Spleen (tissue), 7 donors: ENCODE measurements around the gene RNF128.

Source experiments
- POLR2A ChIP-seq, 3 donors: fragments of 450-650 bp; IDR thresholded peaks; one replicate each; pipeline ENCODE4 v1.5.1; 2017; ENCODE audit warnings: antibody characterized with exemption in 3 of 3, mild to moderate bottlenecking in 1 of 3
- POLR2AphosphoS5 ChIP-seq, 3 donors: sonication (generic); formaldehyde crosslinking; IDR thresholded peaks; one replicate each; pipeline ENCODE4 v1.5.1; 2017; ENCODE audit warnings: antibody characterized with exemption in 3 of 3
- TF ChIP-seq, protein P1 (sequence below), 11 experiments: fragments of 200-600 bp in 7 of 11; fragments of 450-650 bp in 4 of 11; sonication (generic) in 4 of 11; IDR thresholded peaks in 8 of 11; conservative IDR thresholded peaks in 3 of 11; 1 replicate in 7 of 11; 2 replicates in 4 of 11; pipeline versions ENCODE4 v1.4.0 to v1.8.0; 2016 to 2021; ENCODE audit warnings: antibody characterized with exemption in 11 of 11, inconsistent platforms in 4 of 11, mild to moderate bottlenecking in 1 of 11
- donor health status: DM: no; HTN: no; CAD: no; lungs with moderate emphysema.
- donor health status: DM: no; HTN: no; CAD: no.
- donor health status: DM: no; HTN: no; CAD: no.

GRCh38 chrX:106751407-106751806 is 24.9 kb downstream of the RNF128 start:
- TF ChIP-seq, protein P1, sequence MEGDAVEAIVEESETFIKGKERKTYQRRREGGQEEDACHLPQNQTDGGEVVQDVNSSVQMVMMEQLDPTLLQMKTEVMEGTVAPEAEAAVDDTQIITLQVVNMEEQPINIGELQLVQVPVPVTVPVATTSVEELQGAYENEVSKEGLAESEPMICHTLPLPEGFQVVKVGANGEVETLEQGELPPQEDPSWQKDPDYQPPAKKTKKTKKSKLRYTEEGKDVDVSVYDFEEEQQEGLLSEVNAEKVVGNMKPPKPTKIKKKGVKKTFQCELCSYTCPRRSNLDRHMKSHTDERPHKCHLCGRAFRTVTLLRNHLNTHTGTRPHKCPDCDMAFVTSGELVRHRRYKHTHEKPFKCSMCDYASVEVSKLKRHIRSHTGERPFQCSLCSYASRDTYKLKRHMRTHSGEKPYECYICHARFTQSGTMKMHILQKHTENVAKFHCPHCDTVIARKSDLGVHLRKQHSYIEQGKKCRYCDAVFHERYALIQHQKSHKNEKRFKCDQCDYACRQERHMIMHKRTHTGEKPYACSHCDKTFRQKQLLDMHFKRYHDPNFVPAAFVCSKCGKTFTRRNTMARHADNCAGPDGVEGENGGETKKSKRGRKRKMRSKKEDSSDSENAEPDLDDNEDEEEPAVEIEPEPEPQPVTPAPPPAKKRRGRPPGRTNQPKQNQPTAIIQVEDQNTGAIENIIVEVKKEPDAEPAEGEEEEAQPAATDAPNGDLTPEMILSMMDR (IDR thresholded peaks at IDR 0.05 in 8 of 11, conservative IDR thresholded peaks at IDR 0.05 in 3 of 11): no peak
- no peak for TF ChIP-seq POLR2AphosphoS5 (IDR thresholded peaks at IDR 0.05)
- TF ChIP-seq POLR2A (IDR thresholded peaks at IDR 0.05): no peak
